Pancreas (tissue), 10 donors: ENCODE results near the gene PHYHIPL. TPM values are rescaled to one million over a fixed set of nuclear protein-coding genes. Genes with fewer than 3 reads are reported as not detected.

Experiments
- ATAC-seq, 4 donors: fragments of 200-7000 bp; cut with Tn5 transposase; one replicate each; pipeline versions ENCODE4 v1.8.0 to v1.9.1; 2020; ENCODE audit warnings: mild to moderate bottlenecking in 4 of 4, moderate library complexity in 4 of 4
- DNase-seq, 6 donors: peaks; one replicate each; pipeline ENCODE4 v3.0.0-alpha.2; 2020
- FAIRE-seq: peaks from 2 replicates; lab custom pipeline; 2012; peaks lifted over from hg19 to GRCh38; lab: Jason Lieb, UNC
- H3K27ac ChIP-seq, 4 donors: fragments of 200-600 bp; sonication (generic); 1 replicate in 3 of 4; 2 replicates in 1 of 4; pipeline versions ENCODE4 v1.5.0 to v1.8.0; 2020
- H3K27me3 ChIP-seq, 4 donors: fragments of 200-600 bp; one replicate each; pipeline ENCODE4 v1.8.0; 2021
- H3K36me3 ChIP-seq, 3 donors: fragments of 200-600 bp; sonication (generic) in 1 of 3; one replicate each; pipeline versions ENCODE4 v1.5.0 to v1.8.0; 2020 to 2021
- H3K4me1 ChIP-seq, 3 donors: fragments of 200-600 bp; one replicate each; pipeline ENCODE4 v1.8.0; 2021
- H3K4me3 ChIP-seq, 4 donors: fragments of 200-600 bp; sonication (generic) in 2 of 4; one replicate each; pipeline versions ENCODE4 v1.5.0 to v1.8.0; 2020 to 2021
- H3K9me3 ChIP-seq, 4 donors: fragments of 200-600 bp; one replicate each; pipeline ENCODE4 v1.8.0; 2021
- WGBS, 2 donors: extraction: QIAGEN DNeasy Blood & Tissue Kit; methylation state at CpG; one replicate each; pipeline ENCODE4 v1.1.7; 2013; 5-methylcytosine and 5-hydroxymethylcytosine counted together
- intact Hi-C, 3 donors: fragments of 100-400 bp; cut with DNase I; formaldehyde crosslinking; loops; one replicate each; pipeline versions ENCODE4 v1.11.1 to v1.14.2; 2022
- polyA plus RNA-seq, 2 donors: library from polyadenylated mRNA; stranded (reverse); fragments of 200-250 nt; gene quantifications; one replicate each; pipeline ENCODE4 v1.2.3, GENCODE V29; 2013
- total RNA-seq, 6 donors: library from RNA; stranded (reverse); fragmentation: NEBNext Ultra II Directional in 4 of 6; extraction: Animal tissue kit (Norgen Biotek cat#: 25700) in 4 of 6; gene quantifications; one replicate each; pipeline versions ENCODE4 v1.2.1 to v1.2.4, GENCODE V29; 2021 to 2023
- TF ChIP-seq, protein P1 (sequence below), 4 donors: fragments of 200-600 bp; sonication (generic) in 3 of 4; IDR thresholded peaks; one replicate each; pipeline versions ENCODE4 v1.5.0 to v1.8.0; 2021; ENCODE audit warnings: antibody characterized with exemption in 4 of 4
- donor health status: healthy with polysubstance abuse.
- donor health status: DM: no; HTN: no; CAD: no; lungs with moderate emphysema.
- donor health status: DM: no; HTN: no; CAD: no.
- donor health status: control.
- donor health status: control.
- donor health status: Bipolar disorder and iron deficiency.
- donor health status: DM: yes; HTN: yes; CAD: no.
- donor health status: DM: no; HTN: no; CAD: no.
- donor health status: DM: no; HTN: no; CAD: no.
- donor health status: DM: yes; HTN: yes; CAD: no.

PHYHIPL gene
- total and polyA plus RNA-seq, 8 donors: 1.9 to 12.8 (median 5.4) TPM

- no peak overlapping the region for H3K4me3 ChIP-seq
- TF ChIP-seq, protein P1, sequence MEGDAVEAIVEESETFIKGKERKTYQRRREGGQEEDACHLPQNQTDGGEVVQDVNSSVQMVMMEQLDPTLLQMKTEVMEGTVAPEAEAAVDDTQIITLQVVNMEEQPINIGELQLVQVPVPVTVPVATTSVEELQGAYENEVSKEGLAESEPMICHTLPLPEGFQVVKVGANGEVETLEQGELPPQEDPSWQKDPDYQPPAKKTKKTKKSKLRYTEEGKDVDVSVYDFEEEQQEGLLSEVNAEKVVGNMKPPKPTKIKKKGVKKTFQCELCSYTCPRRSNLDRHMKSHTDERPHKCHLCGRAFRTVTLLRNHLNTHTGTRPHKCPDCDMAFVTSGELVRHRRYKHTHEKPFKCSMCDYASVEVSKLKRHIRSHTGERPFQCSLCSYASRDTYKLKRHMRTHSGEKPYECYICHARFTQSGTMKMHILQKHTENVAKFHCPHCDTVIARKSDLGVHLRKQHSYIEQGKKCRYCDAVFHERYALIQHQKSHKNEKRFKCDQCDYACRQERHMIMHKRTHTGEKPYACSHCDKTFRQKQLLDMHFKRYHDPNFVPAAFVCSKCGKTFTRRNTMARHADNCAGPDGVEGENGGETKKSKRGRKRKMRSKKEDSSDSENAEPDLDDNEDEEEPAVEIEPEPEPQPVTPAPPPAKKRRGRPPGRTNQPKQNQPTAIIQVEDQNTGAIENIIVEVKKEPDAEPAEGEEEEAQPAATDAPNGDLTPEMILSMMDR (IDR thresholded peaks at IDR 0.05): no peak
- no peaks in the 10 kb centered on the region for H3K4me1 ChIP-seq
- ATAC-seq (no peak), DNase-seq (no peak), FAIRE-seq (no peak)
- intact Hi-C loops: no loop called here
- H3K27me3 ChIP-seq: no peaks in the 10 kb centered on the region
- WGBS, 2 donors: 76 to 85% methylated on average over 3 of the region's 3 CpGs
- H3K9me3 ChIP-seq: no peaks in the 10 kb centered on the region
- H3K27ac ChIP-seq: no peak overlapping the region
- no peaks in the 10 kb centered on the region for H3K36me3 ChIP-seq
Observed at GRCh38 chr10:59287587-59288255, 111.3 kb downstream of the PHYHIPL start.

DNA sequence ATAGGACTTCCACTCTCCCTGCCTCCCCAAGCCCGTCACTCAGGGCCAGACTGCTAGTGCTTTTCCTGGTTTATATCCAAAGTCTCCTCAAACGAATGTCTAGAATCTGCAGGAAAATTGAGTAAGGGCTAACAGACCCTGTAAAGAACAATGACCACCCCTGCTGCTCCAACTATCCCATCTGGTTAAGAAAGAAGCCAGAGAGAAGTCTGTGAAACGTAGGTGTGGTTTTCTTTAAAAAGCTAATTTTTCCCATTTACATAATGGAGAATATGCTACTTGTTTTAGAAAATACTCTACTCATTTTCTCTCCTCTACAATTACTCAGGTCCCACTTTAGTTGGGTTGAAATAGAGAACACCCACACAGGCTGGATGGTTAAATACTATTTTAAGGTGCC is 113.4 kb downstream of the PHYHIPL start:
- ATAC-seq (no peak), FAIRE-seq (no peak), DNase-seq (no peak)
- WGBS, 2 donors: 59 to 74% methylated on average over 3 of the region's 3 CpGs
- no peaks in the 10 kb centered on the region for H3K27me3 ChIP-seq
- no peaks in the 10 kb centered on the region for H3K9me3 ChIP-seq
- no peaks in the 10 kb centered on the region for H3K36me3 ChIP-seq
- H3K27ac ChIP-seq: no peak overlapping the region
- H3K4me3 ChIP-seq: no peak overlapping the region
- intact Hi-C loops: no loop called here
- TF ChIP-seq, protein P1 (IDR thresholded peaks at IDR 0.05): no peak
- no peaks in the 10 kb centered on the region for H3K4me1 ChIP-seq

- TF ChIP-seq, protein P1 (IDR thresholded peaks at IDR 0.05): no peak
- Histone ChIP-seq H3K4me3 (no peak overlapping the region), H3K27me3 (no peaks in the 10 kb centered on the region), H3K36me3 (no peaks in the 10 kb centered on the region), H3K4me1 (no peaks in the 10 kb centered on the region), H3K9me3 (no peaks in the 10 kb centered on the region), H3K27ac (no peak overlapping the region)
- intact Hi-C loops: no loop called here
- DNase-seq: no peak
- no peak for ATAC-seq
- 68 to 72% methylated on average over 4 of the region's 4 CpGs for WGBS, 2 donors
- no peak for FAIRE-seq
Observed at GRCh38 chr10:59290448-59290847, 114.0 kb downstream of the PHYHIPL start.

Other genes with a start within 250 kb of the PHYHIPL start
- gene FAM13C, start 185.9 kb downstream of the PHYHIPL start, total RNA-seq: 1 to 10 TPM; 1.1 to 3.4 (median 2.2) TPM
- gene FAM13C, start 185.9 kb downstream of the PHYHIPL start, polyA plus RNA-seq: 1 to 10 TPM; 1.9 to 3.1 TPM